B cell (primary cell): Measurements from ENCODE around the gene SLC25A14.

Source experiments
- EZH2 ChIP-seq: IDR thresholded peaks from 2 replicates; pipeline ENCODE4 v1.6.1; 2012; ENCODE audit warnings: borderline replicate concordance, low read depth, mild to moderate bottlenecking, moderate library complexity, low read length; ENCODE audit not compliant: insufficient read depth, poor library complexity, severe bottlenecking
- TF ChIP-seq, protein P1 (sequence below): fragments of 200-600 bp; IDR thresholded peaks from one replicate; pipeline ENCODE4 v1.8.0; 2022; ENCODE audit warnings: antibody characterized with exemption, mild to moderate bottlenecking

DNA sequence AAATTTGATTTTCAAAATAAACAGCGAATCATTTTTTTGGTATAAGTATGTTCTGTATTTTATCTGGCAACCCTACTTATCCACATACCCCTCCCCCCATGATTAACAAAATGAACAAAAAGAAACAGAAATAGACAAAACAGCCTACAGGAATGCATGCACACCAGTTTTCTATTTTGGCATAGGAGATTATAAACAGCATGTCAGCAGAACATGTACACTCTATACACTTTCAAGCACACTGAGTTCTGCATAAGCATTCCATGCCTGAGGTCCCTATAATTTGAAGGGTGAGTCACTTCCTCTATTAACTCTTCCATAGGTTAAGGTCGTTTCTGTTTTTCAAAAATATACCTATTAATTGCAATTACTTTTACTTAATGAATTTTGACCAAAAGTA is 43.0 kb upstream of the SLC25A14 start:
- TF ChIP-seq, protein P1, sequence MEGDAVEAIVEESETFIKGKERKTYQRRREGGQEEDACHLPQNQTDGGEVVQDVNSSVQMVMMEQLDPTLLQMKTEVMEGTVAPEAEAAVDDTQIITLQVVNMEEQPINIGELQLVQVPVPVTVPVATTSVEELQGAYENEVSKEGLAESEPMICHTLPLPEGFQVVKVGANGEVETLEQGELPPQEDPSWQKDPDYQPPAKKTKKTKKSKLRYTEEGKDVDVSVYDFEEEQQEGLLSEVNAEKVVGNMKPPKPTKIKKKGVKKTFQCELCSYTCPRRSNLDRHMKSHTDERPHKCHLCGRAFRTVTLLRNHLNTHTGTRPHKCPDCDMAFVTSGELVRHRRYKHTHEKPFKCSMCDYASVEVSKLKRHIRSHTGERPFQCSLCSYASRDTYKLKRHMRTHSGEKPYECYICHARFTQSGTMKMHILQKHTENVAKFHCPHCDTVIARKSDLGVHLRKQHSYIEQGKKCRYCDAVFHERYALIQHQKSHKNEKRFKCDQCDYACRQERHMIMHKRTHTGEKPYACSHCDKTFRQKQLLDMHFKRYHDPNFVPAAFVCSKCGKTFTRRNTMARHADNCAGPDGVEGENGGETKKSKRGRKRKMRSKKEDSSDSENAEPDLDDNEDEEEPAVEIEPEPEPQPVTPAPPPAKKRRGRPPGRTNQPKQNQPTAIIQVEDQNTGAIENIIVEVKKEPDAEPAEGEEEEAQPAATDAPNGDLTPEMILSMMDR, result no peak
- TF ChIP-seq EZH2, result no peak
